Epithelial cell of prostate (primary cell): ENCODE measurements around the gene NECTIN2.
A peak's percentile ranks its signal among the peaks of the same experiment; 100 is the strongest.
"Not testable (repeated sequence)": the region's sequence is repeated elsewhere in the genome, so short reads cannot be mapped to it uniquely, and the experiment has no call there.

Source experiments
- DNase-seq: peaks from one replicate; pipeline ENCODE4 v3.0.0-alpha.2; 2011; ENCODE audit warnings: low read depth, low spot score
- H3K27ac ChIP-seq: fragments of 450-650 bp; 2 replicates; pipeline ENCODE4 v1.5.1; 2017; ENCODE audit warnings: mild to moderate bottlenecking

NECTIN2 gene

DNA sequence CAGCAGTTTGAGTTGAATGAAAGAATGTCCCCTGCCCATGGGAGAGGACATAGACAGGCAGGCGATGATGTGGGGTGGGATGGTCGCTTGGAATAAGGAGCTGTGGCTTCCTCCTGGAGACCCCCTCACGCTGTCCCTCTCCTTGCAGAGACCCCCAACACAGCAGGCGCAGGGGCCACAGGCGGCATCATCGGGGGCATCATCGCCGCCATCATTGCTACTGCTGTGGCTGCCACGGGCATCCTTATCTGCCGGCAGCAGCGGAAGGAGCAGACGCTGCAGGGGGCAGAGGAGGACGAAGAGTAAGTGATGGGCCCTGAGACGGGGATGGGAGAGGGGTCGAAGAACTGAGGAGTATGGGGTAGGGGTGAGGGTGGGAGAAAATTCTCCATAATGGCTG is 36.0 kb downstream of the NECTIN2 start:
- H3K27ac ChIP-seq, result no peak overlapping the region
- DNase-seq, result no peak

DNA sequence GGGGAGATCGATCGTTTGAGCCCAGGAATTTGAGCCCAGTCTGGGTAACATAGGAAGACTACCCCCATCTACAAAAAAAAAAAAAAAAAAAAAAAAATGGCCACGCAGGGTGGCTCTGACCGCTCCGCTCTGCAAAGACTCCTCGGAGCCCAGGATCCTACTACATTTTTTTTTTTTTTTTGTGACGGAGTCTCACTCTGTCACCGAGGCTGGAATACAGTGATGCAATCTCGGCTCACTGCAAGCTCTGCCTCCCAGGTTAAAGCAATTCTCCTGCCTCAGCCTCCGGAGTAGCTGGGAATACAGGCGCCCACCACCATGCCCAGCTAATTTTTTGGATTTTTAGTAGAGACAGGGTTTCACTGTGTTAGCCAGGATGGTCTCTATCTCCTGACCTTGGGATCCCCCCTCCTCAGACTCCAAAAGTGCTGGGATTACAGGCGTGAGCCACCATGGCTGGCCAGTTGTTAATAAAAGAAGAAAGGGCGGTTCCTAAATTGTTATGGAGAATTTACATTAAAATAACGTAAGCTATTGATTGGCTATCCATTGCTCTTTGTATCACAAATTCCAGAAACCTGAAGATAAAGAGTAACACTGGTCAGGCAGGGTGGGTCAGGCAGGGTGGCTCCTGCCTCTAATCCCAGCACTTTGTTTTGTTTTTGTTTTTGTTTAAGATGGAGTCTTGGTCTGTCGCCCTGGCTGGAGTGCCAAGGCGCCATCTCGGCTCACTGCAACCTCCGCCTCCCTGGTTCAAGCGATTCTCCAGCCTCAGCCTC is 36.7 kb downstream of the NECTIN2 start:
- H3K27ac ChIP-seq, DNase-seq: not testable (repeated sequence)

DNA sequence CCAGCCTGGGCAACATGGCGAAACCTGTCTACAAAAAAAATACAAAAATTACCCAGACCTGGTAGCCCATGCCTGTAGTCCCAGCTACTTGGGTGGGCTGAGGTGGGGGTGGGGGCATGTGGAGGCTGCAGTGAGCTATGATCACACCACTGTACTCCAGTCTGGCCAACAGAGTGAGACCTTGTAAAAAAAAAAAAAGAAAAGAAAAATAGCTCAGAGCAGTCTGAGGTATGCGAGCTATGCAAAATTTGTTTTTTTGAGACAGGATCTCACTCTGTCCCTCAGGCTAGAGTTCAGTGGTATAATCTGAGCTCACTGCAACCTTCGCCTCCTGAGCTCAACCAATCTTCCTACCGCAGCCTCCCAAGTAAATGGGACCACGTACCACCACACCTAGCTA is 37.8 kb downstream of the NECTIN2 start:
- DNase-seq, result no peak
- H3K27ac ChIP-seq, result no peak overlapping the region

DNA sequence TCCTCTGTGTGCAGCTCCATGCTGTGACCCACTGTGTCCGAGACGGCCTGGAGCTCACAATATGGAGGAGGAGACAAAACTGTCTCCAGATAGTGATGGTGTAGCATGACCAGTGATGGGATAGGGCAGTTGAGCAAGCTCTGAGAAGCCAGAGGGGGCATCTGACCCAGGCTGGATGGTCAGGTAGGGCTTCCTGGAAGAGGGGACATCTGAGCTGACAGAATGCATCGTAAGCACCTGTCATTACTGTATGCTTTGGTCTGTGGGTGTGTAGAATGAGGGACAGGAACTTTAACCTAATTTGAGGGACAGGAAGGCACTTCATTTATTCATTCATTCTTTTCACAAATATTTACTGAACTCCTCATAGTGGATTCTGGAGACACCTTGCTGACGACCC is 38.5 kb downstream of the NECTIN2 start:
- DNase-seq, result no peak
- no peak overlapping the region for H3K27ac ChIP-seq

DNA sequence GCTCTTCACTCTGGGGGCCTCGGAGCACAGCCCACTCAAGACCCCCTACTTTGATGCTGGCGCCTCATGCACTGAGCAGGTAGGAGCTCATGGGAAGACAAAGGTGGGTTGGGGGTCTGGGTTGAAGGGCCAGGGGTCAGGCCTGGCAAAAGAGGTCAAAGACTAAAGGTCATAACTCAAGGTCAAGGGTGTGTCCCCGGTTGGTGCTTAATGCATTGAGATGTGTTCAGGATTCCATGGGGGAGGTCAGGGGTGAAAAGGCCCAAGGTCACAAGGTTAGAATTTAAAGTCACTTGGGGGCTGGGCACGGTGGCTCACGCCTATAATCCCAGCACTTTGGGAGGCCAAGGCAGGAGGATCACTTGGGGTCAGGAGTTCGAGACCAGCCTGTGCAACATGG is 40.0 kb downstream of the NECTIN2 start:
- DNase-seq, result no peak

DNA sequence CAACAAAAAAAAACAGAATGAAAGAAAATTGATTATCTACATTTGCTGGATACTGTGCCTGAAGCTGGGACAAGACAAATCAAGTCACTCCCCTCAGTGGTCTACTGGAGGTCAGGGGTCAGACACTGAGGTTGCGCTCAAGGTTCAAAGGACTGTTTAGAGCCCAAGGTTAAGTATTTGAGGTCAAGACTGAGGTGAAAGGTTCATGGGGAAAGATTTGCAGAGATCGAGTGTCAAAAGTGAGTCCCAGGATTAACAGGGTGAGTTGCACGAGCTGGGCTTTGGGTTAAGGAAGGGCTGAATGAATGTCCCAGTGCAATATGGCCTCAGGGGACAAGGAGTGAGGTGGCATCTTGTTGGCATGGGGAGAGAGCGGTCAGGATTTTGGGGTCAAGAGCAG is 41.6 kb downstream of the NECTIN2 start:
- no peak for DNase-seq
- H3K27ac ChIP-seq, result no peak overlapping the region

More for the DNA sequence above, 40.0 kb downstream of the NECTIN2 start:
- H3K27ac ChIP-seq, result no peak overlapping the region

DNA sequence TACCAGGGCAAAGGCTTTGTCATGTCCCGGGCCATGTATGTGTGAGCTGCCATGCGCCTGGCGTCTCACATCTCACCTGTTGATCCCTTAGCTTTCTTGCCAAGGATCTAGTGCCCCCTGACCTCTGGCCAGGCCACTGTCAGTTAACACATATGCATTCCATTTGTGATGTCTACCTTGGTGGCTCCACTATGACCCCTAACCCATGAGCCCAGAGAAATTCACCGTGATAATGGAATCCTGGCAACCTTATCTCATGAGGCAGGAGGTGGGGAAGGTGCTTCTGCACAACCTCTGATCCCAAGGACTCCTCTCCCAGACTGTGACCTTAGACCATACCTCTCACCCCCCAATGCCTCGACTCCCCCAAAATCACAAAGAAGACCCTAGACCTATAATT is 42.2 kb downstream of the NECTIN2 start:
- not testable (repeated sequence) for H3K27ac ChIP-seq, DNase-seq

DNA sequence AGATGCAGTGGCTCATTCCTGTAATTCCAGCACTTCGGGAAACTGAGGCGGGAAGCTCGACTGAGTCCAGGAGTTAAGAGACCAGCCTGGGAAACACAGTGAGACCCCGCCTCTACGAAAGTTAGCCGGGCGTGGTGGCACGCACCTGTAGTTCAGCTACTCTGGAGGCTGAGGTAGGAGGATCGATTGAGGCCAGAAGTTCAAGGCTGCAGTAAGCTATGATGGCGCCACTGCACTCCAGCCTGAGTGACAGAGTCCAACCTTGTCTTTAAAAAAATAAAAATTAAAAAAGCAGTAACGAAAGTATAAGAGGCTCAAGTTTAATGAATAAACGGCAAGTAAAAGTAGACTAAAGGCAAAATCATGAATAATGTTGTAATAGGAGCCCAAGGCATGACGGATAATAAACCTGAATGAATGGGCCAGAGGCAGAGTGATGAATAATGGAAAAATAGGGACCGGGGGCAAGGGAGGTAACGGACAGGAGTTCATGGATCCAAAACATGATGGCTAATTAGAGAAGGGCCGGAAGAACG is 43.8 kb downstream of the NECTIN2 start:
- peak overlapping the region; percentile 91 for H3K27ac ChIP-seq
- no peak for DNase-seq

DNA sequence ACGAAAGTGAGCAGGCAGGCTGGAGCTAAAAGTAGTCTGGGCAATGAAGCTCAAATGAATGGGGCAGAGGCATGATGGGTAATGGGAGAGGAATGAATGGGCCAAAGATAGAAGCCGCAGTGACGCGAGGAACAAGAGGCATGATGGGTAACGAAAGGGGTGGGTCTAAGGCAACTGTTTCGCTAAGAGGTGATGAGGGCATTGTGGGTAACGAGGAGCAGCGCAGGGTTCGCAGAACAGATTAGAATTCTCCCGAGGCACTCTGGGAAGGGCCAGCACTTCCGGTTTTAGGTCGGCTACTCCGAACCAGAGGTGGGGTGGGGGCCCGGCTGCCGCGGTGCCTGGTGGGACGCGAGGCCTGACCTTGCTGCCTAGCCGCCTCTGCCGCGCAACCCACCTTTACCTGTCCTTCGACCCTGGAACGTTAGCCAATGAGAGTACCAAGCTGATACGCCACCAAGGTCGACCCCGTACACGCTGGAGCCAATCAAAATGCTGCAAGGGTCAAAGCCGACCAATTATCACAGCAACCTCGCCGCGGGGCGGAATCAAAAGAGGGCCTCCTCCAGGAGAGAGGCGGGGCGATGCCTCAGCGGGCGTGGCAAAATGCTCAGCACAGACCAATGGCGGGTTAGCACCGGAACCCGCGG is 44.4 kb downstream of the NECTIN2 start:
- peak overlapping the region; percentile 91 for H3K27ac ChIP-seq
- DNase-seq, result peak; percentile 99

DNA sequence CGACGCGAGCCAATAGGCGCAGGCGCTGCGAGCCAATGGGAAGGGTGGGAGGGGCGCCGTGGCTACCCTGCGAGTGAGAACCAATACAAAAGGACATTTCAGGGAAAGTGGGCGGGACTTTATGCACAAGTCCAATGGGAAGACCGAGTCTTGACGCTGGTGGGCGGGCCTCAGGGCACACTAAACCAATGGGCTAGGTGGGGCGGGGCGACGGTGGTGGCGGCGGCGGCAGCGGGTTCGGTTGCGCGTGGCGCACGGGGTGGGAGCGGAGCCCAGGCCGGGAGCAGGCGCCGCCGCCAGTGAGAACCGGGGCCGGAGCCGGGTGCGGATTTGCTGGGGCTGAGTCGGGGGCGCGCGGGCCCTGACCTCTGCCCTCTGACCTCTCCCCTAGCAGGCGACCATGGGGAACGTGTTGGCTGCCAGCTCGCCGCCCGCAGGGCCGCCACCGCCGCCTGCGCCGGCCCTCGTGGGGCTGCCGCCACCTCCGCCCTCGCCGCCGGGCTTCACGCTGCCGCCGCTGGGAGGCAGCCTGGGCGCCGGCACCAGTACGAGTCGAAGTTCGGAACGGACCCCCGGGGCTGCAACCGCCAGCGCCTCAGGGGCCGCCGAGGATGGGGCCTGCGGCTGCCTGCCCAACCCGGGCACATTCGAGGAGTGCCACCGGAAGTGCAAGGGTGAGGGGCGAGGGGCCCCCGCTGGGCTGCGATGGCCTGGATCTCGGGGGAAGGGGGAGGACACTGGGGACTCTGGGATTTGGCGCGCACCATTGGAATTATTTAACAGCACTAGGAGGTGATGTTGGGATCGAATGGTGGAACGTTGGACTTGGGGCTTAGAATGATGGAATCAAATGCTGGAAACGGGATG is 45.2 kb downstream of the NECTIN2 start, which contains the start of gene TOMM40:
Gene TOMM40 (plus strand): TSS at position 239 of the 867 bp plus-strand sequence. CDS start 162 bp downstream, at position 401.
- H3K27ac ChIP-seq, result peak within 1 kb of the TSS; percentile 91
- no peak for DNase-seq

DNA sequence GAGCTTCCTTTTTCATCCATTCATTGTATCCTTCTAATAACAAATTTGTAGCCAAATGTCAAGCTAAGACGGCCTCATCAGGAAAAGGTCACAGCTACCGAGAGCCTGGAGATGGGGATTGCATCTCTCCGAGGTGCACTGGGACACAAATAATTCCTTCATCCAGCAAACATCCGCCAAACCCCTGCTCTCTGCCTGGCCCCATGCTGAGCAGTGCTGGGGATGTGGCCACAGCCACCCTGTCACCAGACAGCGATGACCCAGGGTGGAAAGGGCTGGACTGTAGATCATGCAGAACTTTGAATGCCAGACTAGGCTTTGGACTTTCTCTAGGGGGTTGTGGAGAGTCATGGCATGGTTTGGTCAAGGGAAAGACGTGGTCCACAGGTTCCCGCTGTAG is 46.8 kb downstream of the NECTIN2 start:
- no peak for DNase-seq
- no peak overlapping the region for H3K27ac ChIP-seq

DNA sequence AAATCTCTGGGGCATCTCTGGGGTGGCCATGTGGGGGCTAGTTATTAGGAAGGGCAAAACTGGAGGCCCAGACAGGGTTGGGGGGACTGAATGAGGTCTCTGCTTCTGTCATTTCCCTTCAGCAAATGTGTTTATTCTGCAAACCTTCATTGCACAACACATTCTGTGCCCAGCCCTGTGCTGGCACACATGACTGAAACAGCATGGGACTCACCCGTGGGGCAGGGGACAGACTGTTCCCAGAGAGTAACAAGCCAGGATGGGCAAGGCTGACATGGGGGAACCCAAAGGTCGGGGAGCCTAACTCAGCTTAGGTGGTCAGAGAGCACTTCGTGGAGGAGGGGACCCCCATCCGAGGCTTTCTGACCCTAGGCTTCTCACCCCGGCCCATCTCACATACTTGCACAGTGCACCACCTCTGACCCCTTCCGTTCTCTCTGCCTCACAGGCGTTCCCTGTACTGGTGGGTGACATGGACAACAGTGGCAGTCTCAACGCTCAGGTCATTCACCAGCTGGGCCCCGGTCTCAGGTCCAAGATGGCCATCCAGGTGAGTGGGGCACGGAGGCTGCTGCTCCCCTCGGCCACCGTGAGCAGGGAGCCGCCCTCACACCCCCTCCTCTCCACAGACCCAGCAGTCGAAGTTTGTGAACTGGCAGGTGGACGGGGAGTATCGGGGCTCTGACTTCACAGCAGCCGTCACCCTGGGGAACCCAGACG is 47.4 kb downstream of the NECTIN2 start:
- no peak for DNase-seq
- no peak overlapping the region for H3K27ac ChIP-seq

DNA sequence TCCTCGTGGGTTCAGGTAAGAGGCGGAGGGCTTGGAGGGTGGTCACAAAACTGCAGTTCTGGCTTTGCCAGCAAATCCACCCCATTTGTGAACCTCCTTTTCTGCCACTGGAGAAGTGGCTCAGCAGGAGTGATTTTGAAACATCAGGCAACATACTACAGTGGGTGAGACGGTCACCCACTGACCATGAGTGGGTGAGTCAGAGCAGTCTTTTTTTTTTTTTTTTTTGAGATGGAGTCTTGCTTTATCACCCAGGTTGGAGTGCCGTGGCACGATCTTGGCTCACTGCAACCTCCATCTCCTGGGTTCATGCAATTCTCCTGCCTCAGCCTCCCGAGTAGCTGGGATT is 47.9 kb downstream of the NECTIN2 start:
- DNase-seq, result no peak
- H3K27ac ChIP-seq, result no peak overlapping the region

DNA sequence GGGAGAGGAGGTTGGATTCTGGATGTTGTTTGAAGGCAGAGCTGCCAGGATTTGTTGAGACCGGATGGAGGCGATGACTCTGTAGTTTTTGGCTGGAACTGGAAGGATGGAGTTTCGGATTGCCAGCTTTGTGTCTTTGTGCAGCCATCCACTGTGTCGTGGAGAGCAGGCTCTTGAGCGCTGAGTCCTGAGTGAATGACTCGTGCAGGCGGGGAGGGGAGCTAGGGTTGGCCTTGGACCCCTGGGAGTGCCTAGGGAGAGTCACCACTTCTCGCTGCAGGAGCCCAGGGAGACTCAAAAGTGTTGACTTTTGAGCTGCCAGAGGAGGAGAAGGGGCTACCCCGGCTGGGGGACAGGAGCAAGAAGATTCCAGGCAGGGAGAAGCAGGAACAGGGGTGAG is 48.8 kb downstream of the NECTIN2 start:
- DNase-seq, result no peak

DNA sequence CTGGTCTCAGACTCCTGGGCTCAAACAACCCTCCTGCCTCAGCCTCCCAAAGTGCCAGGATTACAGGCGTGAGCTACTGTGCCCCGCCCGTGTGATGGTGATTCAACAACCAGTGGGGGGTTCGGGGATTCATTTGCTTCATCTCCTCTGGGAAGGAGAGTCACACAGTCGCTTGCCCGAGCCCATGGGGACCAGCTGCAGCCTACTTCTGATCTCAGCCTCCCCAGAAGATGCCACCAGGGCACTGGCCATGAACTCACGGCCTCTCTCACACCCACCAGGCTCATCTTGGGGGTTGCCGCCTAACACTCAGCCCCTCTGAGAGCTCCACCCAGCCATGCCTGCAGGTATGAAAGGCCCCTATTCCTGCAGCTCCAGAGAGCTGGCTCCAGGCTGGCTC is 51.7 kb downstream of the NECTIN2 start:
- no peak for DNase-seq
- no peak overlapping the region for H3K27ac ChIP-seq

More for the DNA sequence above, 48.8 kb downstream of the NECTIN2 start:
- H3K27ac ChIP-seq, result no peak overlapping the region

DNA sequence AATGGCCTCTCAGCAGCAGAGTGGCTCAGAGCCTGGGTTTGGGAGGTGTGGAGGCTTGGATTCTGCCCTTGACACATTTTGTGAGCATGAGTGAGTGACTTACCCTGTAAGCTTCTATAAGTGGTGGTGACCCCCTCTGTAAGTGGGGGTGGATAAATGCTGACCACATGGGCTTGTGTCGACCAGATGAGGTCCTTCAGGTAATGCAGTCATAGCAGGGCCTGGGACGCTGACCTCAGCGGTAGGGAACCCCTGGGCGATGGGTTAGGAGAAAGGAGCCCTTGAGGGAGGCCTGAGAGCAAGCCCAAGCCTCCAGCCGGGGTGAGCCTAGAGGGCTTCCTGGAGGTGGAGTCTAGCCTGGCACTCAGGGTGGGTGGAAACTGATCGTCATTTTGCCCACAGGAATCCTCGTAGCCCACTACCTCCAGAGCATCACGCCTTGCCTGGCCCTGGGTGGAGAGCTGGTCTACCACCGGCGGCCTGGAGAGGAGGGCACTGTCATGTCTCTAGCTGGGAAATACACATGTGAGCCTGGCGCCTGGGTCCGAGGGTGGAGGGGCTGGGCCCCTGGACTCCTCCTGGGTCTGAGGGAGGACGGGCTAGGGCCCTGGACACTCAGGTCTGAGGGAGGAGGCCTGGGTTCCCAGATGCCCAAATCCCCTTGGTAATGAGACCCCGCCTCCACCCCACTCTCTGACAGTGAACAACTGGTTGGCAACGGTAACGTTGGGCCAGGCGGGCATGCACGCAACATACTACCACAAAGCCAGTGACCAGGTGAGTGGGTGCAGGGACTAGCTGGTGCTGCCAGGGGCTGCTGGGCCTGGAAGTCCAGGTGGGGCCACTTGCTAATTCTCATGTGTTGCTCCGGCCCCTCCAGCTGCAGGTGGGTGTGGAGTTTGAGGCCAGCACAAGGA is 54.5 kb downstream of the NECTIN2 start:
- no peak for DNase-seq
- H3K27ac ChIP-seq, result no peak overlapping the region

DNA sequence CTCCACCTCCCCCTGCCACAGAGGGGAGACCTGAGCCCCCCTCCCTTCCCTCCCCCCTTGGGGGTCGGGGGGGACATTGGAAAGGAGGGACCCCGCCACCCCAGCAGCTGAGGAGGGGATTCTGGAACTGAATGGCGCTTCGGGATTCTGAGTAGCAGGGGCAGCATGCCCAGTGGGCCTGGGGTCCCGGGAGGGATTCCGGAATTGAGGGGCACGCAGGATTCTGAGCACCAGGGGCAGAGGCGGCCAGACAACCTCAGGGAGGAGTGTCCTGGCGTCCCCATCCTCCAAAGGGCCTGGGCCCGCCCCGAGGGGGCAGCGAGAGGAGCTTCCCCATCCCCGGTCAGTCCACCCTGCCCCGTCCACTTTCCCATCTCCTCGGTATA is 57.1 kb downstream of the NECTIN2 start:
- no peak for DNase-seq
- no peak overlapping the region for H3K27ac ChIP-seq

DNA sequence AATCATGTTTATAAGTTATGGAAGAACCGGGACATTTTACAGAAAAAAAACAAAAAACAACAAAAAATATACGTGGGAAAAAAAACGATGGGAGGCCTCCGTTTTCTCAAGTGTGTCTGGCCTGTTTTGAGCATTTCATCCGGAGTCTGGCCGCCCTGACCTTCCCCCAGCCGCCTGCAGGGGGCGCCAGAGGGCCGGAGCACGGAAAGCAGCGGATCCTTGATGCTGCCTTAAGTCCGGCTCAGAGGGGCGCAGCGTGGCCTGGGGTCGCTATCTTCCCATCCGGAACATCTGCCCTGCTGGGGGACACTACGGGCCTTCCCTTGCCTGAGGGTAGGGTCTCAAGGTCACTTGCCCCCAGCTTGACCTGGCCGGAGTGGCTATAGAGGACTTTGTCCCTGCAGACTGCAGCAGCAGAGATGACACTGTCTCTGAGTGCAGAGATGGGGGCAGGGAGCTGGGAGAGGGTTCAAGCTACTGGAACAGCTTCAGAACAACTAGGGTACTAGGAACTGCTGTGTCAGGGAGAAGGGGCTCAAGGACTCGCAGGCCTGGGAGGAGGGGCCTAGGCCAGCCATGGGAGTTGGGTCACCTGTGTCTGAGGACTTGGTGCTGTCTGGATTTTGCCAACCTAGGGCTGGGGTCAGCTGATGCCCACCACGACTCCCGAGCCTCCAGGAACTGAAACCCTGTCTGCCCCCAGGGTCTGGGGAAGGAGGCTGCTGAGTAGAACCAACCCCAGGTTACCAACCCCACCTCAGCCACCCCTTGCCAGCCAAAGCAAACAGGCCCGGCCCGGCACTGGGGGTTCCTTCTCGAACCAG is 57.7 kb downstream of the NECTIN2 start:
- no peak overlapping the region for H3K27ac ChIP-seq
- no peak for DNase-seq
